GM12865 (cell line): ENCODE results near the gene CKAP2L.

ENCODE experiments used
- DNase-seq: peaks from one replicate; pipeline ENCODE4 v3.0.0; 2010; ENCODE audit warnings: low read depth
- H3K4me3 ChIP-seq: 2 replicates; pipeline ENCODE4 v1.5.1; 2011; ENCODE audit warnings: mild to moderate bottlenecking, low read depth, low read length, control low read depth
- TF ChIP-seq, protein P1 (sequence below): IDR thresholded peaks from 2 replicates; pipeline ENCODE4 v1.5.1; 2011; ENCODE audit warnings: low read length, control low read depth, low read depth, inconsistent platforms; ENCODE audit not compliant: insufficient read depth; ENCODE audit errors: missing control alignments

CKAP2L gene

DNA sequence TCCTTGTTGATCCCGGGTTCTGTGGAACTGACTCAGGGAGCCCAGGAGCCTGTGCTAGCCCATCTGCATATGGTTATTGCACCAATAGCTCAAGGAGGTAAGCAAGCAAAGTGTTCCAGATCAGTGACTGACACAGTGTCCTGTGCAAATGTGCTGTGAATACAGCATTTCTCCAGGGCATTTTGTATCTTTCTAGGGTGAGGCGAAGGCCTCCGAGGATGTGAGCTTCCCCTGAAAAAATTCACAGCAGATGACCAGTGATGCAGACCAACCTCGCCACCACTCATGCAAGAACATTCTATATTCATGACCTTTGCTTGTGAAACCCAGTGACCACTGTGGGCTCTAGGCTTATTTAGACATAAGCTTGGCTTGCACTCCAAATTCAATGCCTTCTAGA is 58.8 kb downstream of the CKAP2L start:
- H3K4me3 ChIP-seq = no peak overlapping the region
- TF ChIP-seq, protein P1, sequence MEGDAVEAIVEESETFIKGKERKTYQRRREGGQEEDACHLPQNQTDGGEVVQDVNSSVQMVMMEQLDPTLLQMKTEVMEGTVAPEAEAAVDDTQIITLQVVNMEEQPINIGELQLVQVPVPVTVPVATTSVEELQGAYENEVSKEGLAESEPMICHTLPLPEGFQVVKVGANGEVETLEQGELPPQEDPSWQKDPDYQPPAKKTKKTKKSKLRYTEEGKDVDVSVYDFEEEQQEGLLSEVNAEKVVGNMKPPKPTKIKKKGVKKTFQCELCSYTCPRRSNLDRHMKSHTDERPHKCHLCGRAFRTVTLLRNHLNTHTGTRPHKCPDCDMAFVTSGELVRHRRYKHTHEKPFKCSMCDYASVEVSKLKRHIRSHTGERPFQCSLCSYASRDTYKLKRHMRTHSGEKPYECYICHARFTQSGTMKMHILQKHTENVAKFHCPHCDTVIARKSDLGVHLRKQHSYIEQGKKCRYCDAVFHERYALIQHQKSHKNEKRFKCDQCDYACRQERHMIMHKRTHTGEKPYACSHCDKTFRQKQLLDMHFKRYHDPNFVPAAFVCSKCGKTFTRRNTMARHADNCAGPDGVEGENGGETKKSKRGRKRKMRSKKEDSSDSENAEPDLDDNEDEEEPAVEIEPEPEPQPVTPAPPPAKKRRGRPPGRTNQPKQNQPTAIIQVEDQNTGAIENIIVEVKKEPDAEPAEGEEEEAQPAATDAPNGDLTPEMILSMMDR = no peak
- DNase-seq = no peak

DNA sequence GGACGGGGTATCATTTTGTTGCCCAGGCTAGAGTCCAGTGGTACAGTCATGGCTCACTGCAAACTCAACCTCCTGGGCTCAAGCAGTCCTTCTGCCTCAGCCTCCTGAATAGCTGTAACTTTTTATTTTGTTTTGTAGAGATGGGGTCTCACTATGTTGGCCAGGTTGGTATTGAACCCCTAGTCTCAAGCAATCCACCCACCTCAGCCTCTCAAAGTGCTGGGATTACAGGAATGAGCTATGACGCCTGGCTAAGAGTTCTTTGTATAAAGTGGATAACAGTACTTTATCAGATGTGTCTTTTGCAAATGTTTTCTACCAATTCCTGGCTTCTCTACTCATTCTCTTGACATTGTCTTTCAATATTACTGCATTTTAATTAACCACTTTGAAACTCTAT is 60.7 kb downstream of the CKAP2L start:
- TF ChIP-seq, protein P1 = no peak
- no peak for DNase-seq
- H3K4me3 ChIP-seq = no peak overlapping the region

DNA sequence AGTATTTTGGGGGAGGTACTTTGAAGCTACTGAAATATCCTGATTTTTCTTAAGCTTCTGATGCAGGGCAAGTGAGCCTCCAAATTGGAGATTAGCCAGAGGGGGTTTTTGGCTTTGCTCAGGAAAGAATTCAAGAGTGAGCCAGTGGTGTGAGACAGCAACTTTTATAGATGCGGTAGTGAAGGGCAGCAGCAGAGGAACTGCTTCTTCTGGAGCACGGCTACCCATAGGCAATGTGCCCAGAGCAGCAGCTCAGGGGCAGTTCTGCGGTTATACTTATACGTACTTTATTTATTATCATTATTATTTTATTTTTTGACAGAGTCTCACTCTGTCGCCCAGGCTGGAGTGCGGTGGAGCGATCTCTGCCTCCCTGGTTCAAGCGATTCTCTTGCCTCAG is 63.4 kb downstream of the CKAP2L start:
- H3K4me3 ChIP-seq = no peak overlapping the region
- TF ChIP-seq, protein P1 = no peak
- no peak for DNase-seq

DNA sequence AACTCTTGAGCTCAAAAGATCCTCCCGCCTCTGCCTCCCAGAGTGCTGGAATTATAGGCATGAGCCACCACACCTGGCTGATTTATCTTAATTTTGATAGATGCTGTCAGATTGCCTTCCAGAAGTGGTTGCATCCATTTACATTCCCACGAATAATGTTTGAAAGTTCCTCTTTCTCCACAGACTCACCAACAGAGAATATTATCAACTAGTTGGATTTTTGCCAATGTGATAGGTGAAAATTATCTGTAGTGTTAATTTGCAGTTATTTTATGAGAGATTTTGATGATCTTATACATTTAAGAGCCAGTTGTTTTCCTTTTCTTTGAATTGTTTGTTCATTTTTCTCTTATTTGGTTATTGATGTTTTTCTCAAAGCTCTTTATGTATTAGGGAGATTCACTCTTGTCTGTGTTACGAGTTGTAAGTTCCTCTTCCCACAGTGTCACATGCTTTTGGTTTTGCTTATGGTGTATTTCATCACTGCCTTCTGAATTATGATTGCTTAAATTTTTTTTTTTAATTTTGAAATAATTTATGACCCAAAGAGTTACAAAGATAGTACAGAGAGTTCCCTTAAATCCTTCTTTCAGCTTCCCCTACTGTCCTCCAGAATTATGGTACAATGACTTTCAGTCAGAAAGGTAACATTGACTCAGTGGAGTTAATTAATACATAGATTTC is 64.3 kb downstream of the CKAP2L start:
- no peak for DNase-seq
- TF ChIP-seq, protein P1 = no peak

DNA sequence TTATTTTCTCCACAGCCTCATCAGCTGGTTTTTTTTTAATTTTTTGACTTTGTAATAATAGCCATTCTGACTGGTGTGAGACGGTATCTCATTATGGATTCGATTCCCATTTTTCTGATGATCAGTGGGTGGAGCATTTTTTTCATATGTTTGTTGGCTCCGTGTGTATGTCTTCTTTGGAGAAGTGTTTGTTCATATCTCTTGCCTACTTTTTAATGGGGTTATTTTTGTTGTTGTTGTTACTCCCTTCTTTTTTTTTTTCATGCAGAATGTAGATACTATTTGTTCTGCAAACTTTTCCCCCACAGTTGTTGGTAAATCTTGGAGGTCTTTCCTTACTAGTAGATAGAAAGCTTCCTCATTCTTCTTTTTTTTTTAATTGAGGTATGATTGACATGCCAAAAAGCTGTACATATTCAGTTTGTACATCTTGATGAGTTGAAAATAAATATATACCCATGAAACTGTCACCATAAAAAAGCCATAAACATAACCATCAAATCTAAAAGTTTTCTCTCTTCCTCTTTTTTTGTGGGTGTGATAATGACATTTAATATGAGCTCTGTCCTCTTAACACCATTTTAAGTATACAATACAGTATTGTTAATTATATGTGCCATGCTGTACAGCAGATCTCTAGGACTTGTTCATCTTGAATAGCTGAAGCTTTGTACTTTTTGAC is 65.4 kb downstream of the CKAP2L start:
- DNase-seq = no peak
- no peak overlapping the region for H3K4me3 ChIP-seq
- TF ChIP-seq, protein P1 = no peak

More for the DNA sequence above, 64.3 kb downstream of the CKAP2L start:
- no peak overlapping the region for H3K4me3 ChIP-seq

DNA sequence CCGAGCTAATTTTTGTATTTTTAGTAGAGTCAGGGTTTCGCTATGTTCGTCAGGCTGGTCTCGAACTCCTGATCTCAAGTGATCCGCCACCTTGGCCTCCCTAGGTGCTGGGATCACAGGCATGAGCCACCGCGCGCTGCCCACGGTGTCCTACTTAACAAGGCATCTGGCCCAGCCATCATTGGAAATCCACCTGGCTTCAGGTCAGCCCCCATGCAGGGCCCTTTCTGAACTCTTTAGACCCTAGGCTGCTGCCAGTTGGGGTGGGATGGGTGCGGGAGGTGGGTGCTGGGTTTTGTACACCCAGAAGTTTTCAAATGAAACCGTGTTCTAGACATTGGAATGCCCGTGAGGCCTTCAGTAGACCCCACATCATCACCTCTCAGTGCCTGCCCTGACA is 70.2 kb downstream of the CKAP2L start:
- no peak for DNase-seq
- H3K4me3 ChIP-seq = no peak overlapping the region
- TF ChIP-seq, protein P1 = no peak

DNA sequence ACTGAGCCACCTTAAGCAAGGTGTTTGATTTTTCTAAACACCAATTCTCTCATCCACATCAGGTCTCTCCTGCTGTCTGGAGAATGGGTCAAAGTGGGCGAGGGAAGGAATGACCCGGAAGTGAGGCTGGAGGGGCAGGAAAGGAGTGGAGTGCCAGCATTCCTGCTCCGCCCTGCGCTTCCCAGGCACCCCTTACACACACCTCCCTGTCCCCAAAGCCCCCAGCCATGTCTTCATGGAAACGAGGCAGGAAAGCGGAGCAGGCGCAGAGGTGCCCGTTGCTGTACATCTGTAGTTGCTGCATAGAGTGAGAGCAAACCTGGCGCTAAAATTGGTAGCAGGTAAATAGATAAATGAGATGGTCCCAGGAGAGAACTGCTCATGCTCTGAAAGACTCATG is 70.8 kb downstream of the CKAP2L start:
- TF ChIP-seq, protein P1 = no peak
- DNase-seq = no peak
- no peak overlapping the region for H3K4me3 ChIP-seq
